Measurements from ENCODE around the gene TNFSF4.

TNFSF4 gene

GRCh38 chr1:173134029-173134428, 73.1 kb downstream of the TNFSF4 start:
- Histone ChIP-seq H3K27me3 (ENCODE audit: insufficient read depth, poor library complexity, severe bottlenecking) (peaks cover 4% of the 10 kb centered on the region), H3K27ac (ENCODE audit: poor library complexity, severe bottlenecking) (no peak overlapping the region), H3K4me3 (ENCODE audit: severe bottlenecking) (no peak overlapping the region), H3K9me3 (ENCODE audit: severe bottlenecking) (no peaks in the 10 kb centered on the region), H3K4me1 (ENCODE audit: insufficient read depth, poor library complexity, severe bottlenecking) (no peaks in the 10 kb centered on the region), H3K36me3 (ENCODE audit: low read depth) (no peaks in the 10 kb centered on the region)
- ATAC-seq (ENCODE audit: low read depth) = peak; percentile 35; the same call in 1 of the 3 replicates
- no peak for DNase-seq (ENCODE audit: low spot score)
- TF ChIP-seq, protein P1, sequence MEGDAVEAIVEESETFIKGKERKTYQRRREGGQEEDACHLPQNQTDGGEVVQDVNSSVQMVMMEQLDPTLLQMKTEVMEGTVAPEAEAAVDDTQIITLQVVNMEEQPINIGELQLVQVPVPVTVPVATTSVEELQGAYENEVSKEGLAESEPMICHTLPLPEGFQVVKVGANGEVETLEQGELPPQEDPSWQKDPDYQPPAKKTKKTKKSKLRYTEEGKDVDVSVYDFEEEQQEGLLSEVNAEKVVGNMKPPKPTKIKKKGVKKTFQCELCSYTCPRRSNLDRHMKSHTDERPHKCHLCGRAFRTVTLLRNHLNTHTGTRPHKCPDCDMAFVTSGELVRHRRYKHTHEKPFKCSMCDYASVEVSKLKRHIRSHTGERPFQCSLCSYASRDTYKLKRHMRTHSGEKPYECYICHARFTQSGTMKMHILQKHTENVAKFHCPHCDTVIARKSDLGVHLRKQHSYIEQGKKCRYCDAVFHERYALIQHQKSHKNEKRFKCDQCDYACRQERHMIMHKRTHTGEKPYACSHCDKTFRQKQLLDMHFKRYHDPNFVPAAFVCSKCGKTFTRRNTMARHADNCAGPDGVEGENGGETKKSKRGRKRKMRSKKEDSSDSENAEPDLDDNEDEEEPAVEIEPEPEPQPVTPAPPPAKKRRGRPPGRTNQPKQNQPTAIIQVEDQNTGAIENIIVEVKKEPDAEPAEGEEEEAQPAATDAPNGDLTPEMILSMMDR (IDR thresholded peaks at IDR 0.05; ENCODE audit: poor library complexity, severe bottlenecking) = no peak
